GM10266 (cell line): Measurements from ENCODE around the gene CDKAL1.

ENCODE experiments used
- DNase-seq: peaks from one replicate; pipeline ENCODE4 v3.0.0; 2012; ENCODE audit errors: extremely low spot score
- CTCF ChIP-seq: IDR thresholded peaks from 2 replicates; pipeline ENCODE4 v1.5.1; 2012; ENCODE audit warnings: mild to moderate bottlenecking, low read depth; ENCODE audit not compliant: control insufficient read depth, insufficient read depth; ENCODE audit errors: missing control alignments

CDKAL1 gene

DNA sequence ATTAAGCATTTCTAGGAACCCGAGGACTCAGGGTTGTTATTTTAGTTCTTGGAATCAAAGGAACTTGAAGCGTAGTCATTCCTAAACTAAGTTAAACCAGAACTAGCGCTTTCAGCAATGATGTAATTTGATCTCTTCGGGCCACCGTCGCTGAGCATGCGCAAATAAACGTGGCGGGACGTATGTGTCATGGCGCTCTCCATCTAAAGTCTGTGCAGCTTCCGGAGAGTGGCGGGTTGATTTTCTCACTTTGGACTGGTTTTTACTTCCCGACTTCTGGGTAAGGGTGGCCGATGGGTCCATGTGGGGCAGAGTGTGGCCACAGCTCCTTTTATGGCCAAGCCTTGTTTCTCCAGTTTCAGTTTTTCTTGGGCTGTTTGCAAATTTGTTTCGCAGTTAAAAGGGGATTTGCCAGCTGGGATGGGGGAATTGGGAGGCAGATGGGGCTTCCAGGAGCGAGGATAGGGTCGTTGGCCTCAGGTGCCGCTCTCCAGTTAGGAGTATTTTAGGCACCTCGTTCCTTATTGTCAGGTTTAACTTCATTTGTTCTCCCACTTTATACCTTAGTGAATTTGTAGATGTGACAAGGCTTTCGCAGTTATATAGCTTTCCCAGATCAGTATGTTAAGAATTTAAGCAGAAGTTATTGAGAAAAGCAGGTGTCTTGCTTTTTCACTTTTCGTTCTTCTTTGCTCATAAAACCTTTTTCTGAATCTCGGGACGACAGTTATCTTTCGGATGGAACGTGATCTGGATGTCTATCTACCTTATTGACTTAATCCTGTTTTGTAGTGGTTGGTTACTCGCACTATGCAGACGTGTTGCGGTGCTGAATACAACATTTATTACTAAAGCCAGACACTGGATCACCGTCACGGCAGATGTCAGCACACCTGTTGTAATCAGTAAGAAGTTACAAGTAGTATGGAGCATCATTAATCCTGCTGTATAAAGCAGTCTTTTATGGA, at the start of gene CDKAL1:
CDKAL1 (plus strand) TSS at position 163 of the 968 bp plus-strand sequence. CDS start 11,894 bp downstream, outside the sequence.
- TF ChIP-seq CTCF = no peak

DNA sequence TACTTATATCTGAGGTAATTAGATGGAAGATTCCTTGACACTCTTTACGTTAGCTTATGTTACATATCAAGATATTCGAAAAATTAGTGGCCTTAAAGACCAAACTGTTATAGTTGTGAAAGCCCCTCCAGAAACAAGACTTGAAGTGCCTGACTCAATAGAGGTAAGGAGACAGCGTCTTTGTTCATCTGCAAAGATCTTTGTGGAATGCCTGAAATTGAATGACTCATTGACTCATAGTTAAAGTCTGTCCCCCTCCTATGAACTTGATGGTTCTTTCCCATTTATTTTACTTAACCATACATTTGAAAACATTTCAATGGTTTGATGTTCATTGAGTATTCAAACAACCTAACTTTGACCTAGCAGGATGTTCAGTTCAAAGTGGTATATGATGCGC, 47.6 kb upstream of the CDKAL1 start:
- DNase-seq = no peak
- no peak for TF ChIP-seq CTCF

More for the DNA sequence above, at the start of gene CDKAL1:
- peak; percentile 72 for DNase-seq

GRCh38 chr6:20487669-20488375, 46.4 kb upstream of the CDKAL1 start:
- DNase-seq = no peak

DNA sequence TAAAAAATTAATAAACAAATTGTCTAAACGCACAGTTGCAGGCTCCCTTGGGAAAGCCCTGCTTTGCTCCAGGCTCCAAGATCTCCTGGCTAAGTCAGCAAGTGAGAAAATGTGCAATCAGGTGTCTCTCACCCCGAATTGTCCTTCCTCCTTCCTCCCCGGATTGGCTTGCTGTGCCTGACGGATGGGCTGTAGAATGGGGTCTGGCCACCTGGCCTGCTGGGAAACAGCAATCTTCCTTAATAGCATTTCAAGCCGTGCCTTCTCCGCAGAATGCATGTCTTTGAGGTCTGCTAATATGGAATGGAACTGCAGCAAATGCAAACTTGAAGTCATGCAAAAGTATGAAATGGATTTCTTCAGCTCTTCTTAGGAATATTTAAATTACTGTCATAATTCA, 43.7 kb upstream of the CDKAL1 start:
- no peak for DNase-seq
- TF ChIP-seq CTCF = no peak

More at GRCh38 chr6:20487669-20488375, 46.4 kb upstream of the CDKAL1 start:
- no peak for TF ChIP-seq CTCF

DNA sequence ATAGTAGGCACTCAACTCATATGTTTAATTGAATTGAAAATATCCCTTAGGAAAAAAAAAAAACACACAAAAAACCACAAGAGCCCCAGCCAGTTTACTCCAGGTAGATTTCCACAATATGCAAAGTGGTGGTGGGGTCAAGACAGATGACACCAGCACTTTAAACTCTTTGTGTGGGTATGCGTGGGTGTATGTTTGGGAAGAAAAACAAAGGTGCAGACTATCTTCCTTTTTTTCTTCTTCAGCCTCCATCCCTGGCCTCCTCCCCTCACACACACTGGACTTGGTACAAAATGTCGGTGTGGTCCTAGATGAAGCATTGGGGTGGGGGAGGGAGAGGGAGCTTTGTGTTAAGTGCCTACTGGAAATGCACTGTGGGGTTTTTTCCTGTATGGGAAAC, 42.2 kb upstream of the CDKAL1 start:
- TF ChIP-seq CTCF = no peak

DNA sequence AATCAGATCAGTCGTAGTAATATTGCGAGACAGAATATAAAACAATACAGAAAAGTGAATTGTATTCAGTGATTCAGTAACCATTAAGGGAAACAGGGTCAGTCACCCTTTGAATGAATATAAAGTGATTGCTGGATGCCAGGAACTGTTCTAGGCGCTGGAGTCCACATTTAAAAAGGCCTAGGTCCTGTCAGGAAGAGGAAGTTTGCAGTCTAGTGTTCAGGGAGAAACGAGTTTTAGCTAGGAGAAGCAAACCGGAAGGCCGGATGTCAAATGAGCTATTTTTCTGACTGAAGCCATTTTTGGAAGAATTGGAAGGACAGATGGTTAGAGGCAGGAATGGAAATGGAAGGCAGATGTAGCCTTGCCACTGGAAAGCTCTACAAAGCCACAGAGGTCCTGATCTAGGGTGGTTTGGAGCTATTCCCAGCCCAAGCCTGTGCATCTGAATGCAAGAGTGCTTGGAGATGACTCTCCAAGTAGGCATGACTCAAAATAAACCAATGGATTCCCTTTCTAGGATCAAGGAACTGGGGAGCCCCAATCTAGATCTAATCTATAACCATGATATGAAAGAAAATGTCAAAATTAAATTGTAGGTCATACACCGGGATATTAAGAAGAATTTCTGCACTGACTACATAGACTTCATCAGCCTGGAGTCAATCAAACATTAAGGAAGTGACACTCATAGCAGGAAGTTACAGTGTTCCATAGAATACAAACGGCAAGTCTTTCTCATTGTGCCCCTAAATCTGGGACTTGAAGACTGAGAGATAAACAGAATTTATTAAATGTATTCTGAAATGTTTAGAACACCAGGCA, 36.8 kb upstream of the CDKAL1 start:
- TF ChIP-seq CTCF = no peak
- DNase-seq = no peak

More for the DNA sequence above, 42.2 kb upstream of the CDKAL1 start:
- DNase-seq = no peak

DNA sequence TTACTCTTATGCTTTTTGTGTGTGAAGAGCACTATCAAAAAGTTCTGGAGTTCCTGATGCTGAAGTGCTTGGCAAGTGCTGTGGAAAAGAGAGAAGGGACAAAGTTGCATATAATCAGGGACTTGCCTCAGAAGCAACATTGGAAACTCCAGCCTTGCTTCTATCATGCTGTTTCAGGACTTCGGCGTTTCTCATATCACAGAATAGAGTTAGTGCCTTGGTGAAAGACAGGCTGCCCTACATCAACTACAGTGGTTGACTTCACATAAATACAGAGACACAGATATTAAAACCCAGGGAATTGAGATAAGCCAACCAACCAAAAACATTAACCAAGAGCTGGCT, 36.2 kb upstream of the CDKAL1 start:
- DNase-seq = no peak
- TF ChIP-seq CTCF = no peak
